GM23338 (cell line): ENCODE measurements around the gene MTA2. TPM values are rescaled to one million over a fixed set of nuclear protein-coding genes. Genes with fewer than 3 reads are reported as not detected.
A peak's percentile ranks its signal among the peaks of the same experiment; 100 is the strongest.

Source experiments
- ATAC-seq: fragments of 200-7000 bp; cut with Tn5 transposase; 3 replicates; pipeline ENCODE4 v1.9.1; 2020
- DNase-seq: peaks from one replicate; pipeline ENCODE4 v3.0.0-alpha.2; 2015; ENCODE audit warnings: low spot score
- H2AFZ ChIP-seq: fragments of 200-600 bp; sonication (generic); 2 replicates; pipeline ENCODE4 v1.8.0; 2016; ENCODE audit warnings: antibody characterized with exemption, mild to moderate bottlenecking, moderate library complexity
- H3F3A ChIP-seq: fragments of 200-600 bp; sonication (generic); replicated peaks from 2 replicates; pipeline ENCODE4 v1.8.0; 2017; ENCODE audit warnings: antibody characterized with exemption, mixed run types, low read depth
- H3K27ac ChIP-seq: fragments of 200-600 bp; sonication (generic); 2 replicates; pipeline ENCODE4 v1.6.1; 2016; ENCODE audit warnings: low read depth
- H3K27me3 ChIP-seq: fragments of 200-600 bp; sonication (generic); 2 replicates; pipeline ENCODE4 v1.8.0; 2016; ENCODE audit warnings: mild to moderate bottlenecking, mixed run types, moderate library complexity; ENCODE audit not compliant: insufficient read depth
- H3K36me3 ChIP-seq: fragments of 200-600 bp; sonication (generic); 2 replicates; pipeline ENCODE4 v1.8.0; 2016; ENCODE audit warnings: mild to moderate bottlenecking; ENCODE audit not compliant: insufficient read depth
- H3K4me1 ChIP-seq: fragments of 200-600 bp; sonication (generic); 2 replicates; pipeline ENCODE4 v1.8.0; 2016; ENCODE audit warnings: mild to moderate bottlenecking, moderate library complexity; ENCODE audit not compliant: insufficient read depth
- H3K4me2 ChIP-seq: fragments of 200-600 bp; sonication (generic); 2 replicates; pipeline ENCODE4 v1.7.1; 2017; ENCODE audit warnings: mixed run types
- H3K4me3 ChIP-seq: fragments of 200-600 bp; sonication (generic); 2 replicates; pipeline ENCODE4 v1.6.1; 2016; ENCODE audit warnings: mixed run types
- H3K79me2 ChIP-seq: fragments of 200-600 bp; sonication (generic); replicated peaks from 2 replicates; pipeline ENCODE4 v1.8.0; 2017; ENCODE audit warnings: mild to moderate bottlenecking; ENCODE audit not compliant: insufficient read depth
- H3K9me2 ChIP-seq: fragments of 200-600 bp; sonication (generic); 2 replicates; pipeline ENCODE4 v1.8.0; 2017; ENCODE audit not compliant: insufficient read depth
- H4K20me1 ChIP-seq: fragments of 200-600 bp; sonication (generic); replicated peaks from 2 replicates; pipeline ENCODE4 v1.8.0; 2017; ENCODE audit warnings: mild to moderate bottlenecking; ENCODE audit not compliant: insufficient read depth
- H3K27ac Mint-ChIP-seq: 2 replicates; pipeline ENCODE4 v1.8.0; 2020; ENCODE audit warnings: inconsistent platforms, mild to moderate bottlenecking, moderate library complexity, mixed read lengths
- H3K27me3 Mint-ChIP-seq: 3 replicates; pipeline ENCODE4 v1.8.0; 2022; ENCODE audit warnings: low read depth, mild to moderate bottlenecking, moderate library complexity, mixed read lengths, inconsistent platforms; ENCODE audit not compliant: insufficient read depth, poor library complexity
- H3K36me3 Mint-ChIP-seq: 3 replicates; pipeline ENCODE4 v1.8.0; 2021; ENCODE audit warnings: low read depth, mild to moderate bottlenecking, inconsistent platforms, moderate library complexity, mixed read lengths
- H3K4me1 Mint-ChIP-seq: 3 replicates; pipeline ENCODE4 v1.8.0; 2020; ENCODE audit warnings: mild to moderate bottlenecking, inconsistent platforms, mixed read lengths
- H3K4me3 Mint-ChIP-seq: 3 replicates; pipeline ENCODE4 v1.8.0; 2021; ENCODE audit warnings: moderate library complexity, mild to moderate bottlenecking, inconsistent platforms, mixed read lengths
- H3K9me3 Mint-ChIP-seq: 3 replicates; pipeline ENCODE4 v1.8.0; 2020; ENCODE audit warnings: moderate library complexity, mild to moderate bottlenecking, inconsistent platforms, mixed read lengths
- CREB1 ChIP-seq: fragments of 250-450 bp; sonication (Bioruptor Pico); IDR thresholded peaks from 2 replicates; pipeline ENCODE4 v1.5.0; 2020; ENCODE audit warnings: low read depth, mild to moderate bottlenecking, moderate library complexity
- EZH2 ChIP-seq: fragments of 200-600 bp; sonication (generic); IDR thresholded peaks from one replicate; pipeline ENCODE4 v1.8.0; 2017; ENCODE audit warnings: antibody characterized with exemption, mild to moderate bottlenecking, low read depth; ENCODE audit not compliant: unreplicated experiment
- EZH2phosphoT487 ChIP-seq: fragments of 200-600 bp; sonication (generic); IDR thresholded peaks from one replicate; pipeline ENCODE4 v1.8.1; 2018; ENCODE audit warnings: antibody characterized with exemption; ENCODE audit not compliant: unreplicated experiment
- JUNB ChIP-seq: IDR thresholded peaks from one replicate; pipeline ENCODE4 v1.6.1; 2016; ENCODE audit warnings: antibody characterized with exemption; ENCODE audit not compliant: unreplicated experiment
- NANOG ChIP-seq: IDR thresholded peaks from 2 replicates; pipeline ENCODE4 v1.6.1; 2016; ENCODE audit warnings: antibody characterized with exemption, borderline replicate concordance
- POLR2AphosphoS5 ChIP-seq: IDR thresholded peaks from 2 replicates; pipeline ENCODE4 v1.6.1; 2016; ENCODE audit warnings: antibody characterized with exemption, low read depth
- STAT1 ChIP-seq: IDR thresholded peaks from one replicate; pipeline ENCODE4 v1.6.1; 2016; ENCODE audit warnings: antibody characterized with exemption; ENCODE audit not compliant: unreplicated experiment
- ZNF114 ChIP-seq: fragments of 250-450 bp; sonication (Bioruptor Pico); IDR thresholded peaks from 2 replicates; pipeline ENCODE4 v1.5.0; 2020; ENCODE audit warnings: mild to moderate bottlenecking, moderate library complexity
- ZNF331 ChIP-seq: fragments of 250-450 bp; sonication (Bioruptor Pico); IDR thresholded peaks from 2 replicates; pipeline ENCODE4 v1.5.0; 2020; ENCODE audit warnings: low read depth, mild to moderate bottlenecking, moderate library complexity
- polyA plus RNA-seq: library from polyadenylated mRNA; unstranded; fragments of >200 nt; fragmentation: Nextera tagmentation; extraction: Ambion mirVana; gene quantifications from 2 replicates; pipeline ENCODE4 v1.2.1, GENCODE V29; 2016
- total RNA-seq: library from RNA; depleted of rRNA; stranded (reverse); fragments of >200 nt; shearing (Covaris generic); gene quantifications from 2 replicates; pipeline ENCODE4 v1.2.3, GENCODE V29; 2014
- TF ChIP-seq, protein P1 (sequence below), 2 experiments: fragments of 200-600 bp in 1 of 2; sonication (generic) in 1 of 2; conservative IDR thresholded peaks; 2 replicates each; pipeline versions ENCODE4 v1.5.1 to v1.6.1; 2016 to 2017; ENCODE audit warnings: antibody characterized with exemption in 2 of 2, low read depth in 2 of 2, mild to moderate bottlenecking in 2 of 2, moderate library complexity in 1 of 2
- TF ChIP-seq, protein P2 (sequence below): IDR thresholded peaks from 2 replicates; pipeline ENCODE4 v1.6.1; 2016; ENCODE audit warnings: antibody characterized with exemption
- TF ChIP-seq, protein P3 (sequence below): fragments of 250-450 bp; sonication (Bioruptor Pico); IDR thresholded peaks from 2 replicates; pipeline ENCODE4 v1.5.0; 2020; ENCODE audit warnings: mild to moderate bottlenecking, moderate library complexity

The MTA2 gene
- total and polyA plus RNA-seq, 2 experiments from 2014 or later, result 22.9 to 102 TPM

DNA sequence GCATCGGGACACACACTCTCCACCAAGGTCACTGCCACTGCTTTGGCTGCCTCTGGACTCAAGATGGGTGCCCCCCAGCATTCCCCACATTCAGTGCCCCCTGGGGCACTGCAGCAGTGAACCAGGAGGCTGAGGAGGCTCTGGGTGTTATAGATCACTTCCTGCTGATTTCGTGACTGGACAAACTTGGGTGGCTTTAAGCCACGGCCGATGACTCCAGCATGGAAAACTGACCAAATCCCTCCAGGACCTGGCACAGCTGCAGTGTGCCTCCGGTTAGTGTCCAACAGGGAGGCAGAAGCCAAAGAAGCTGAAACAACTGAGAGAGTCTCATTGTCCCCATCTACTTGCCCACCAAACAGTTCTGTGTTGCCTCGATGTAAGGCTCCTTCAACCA is 45.9 kb upstream of the MTA2 start (continued):
- TF ChIP-seq, protein P1, sequence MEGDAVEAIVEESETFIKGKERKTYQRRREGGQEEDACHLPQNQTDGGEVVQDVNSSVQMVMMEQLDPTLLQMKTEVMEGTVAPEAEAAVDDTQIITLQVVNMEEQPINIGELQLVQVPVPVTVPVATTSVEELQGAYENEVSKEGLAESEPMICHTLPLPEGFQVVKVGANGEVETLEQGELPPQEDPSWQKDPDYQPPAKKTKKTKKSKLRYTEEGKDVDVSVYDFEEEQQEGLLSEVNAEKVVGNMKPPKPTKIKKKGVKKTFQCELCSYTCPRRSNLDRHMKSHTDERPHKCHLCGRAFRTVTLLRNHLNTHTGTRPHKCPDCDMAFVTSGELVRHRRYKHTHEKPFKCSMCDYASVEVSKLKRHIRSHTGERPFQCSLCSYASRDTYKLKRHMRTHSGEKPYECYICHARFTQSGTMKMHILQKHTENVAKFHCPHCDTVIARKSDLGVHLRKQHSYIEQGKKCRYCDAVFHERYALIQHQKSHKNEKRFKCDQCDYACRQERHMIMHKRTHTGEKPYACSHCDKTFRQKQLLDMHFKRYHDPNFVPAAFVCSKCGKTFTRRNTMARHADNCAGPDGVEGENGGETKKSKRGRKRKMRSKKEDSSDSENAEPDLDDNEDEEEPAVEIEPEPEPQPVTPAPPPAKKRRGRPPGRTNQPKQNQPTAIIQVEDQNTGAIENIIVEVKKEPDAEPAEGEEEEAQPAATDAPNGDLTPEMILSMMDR (conservative IDR thresholded peaks at IDR 0.05; ENCODE audit: low read depth in 2 of 2), result no peak
- TF ChIP-seq JUNB (no peak), EZH2 (no peak), CREB1 (CRISPR knock-in tag) (no peak), EZH2phosphoT487 (no peak)

DNA sequence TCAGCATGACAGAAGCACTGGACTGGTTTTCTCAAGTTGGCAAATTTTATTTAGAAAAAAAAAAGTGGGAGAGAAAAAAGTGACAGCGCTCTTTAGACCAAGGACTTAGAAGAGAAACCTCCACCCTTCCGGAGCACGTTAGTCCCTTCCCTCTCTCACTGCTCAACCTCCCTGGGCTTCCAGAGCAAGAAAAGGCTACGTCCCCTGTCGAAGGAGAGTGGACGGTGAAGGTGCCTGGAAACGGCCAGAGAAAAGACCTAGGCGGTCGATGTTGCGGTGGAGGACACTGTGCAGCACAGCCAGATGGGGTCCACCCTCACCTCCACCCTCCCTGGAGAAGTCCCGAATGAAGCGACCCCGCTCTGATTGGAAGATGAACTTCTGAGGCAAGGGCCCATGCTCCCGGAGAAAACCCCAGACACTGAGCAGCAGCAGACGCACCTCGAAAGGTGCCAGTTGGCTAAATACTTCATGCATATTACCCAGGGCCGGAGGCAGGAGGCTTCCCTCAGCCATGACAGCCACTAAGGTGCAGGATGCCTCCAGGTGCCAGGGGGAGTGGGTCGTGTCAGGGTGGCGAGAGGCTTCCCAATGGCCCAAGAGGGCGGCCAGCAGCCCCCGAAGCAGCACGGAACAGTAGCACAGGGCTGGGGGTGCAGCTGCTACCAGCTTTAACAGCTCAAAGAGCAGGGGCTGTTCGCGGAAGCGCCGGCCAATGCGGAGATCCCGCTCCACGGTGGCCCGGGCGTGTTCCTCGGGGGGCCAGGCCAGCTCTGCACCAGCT is 45.4 kb upstream of the MTA2 start:
- no peak overlapping the region for H2AFZ ChIP-seq
- Mint-ChIP-seq H3K9me3 (peaks cover 2% of the 10 kb centered on the region; the same call in 1 of the 3 replicates), H3K27ac (no peak overlapping the region; the same call in 1 of the 2 replicates), H3K4me3 (peak overlapping the region; percentile 99), H3K36me3 (peaks cover 39% of the 10 kb centered on the region), H3K4me1 (peaks cover 12% of the 10 kb centered on the region), H3K27me3 (peaks cover 10% of the 10 kb centered on the region)
- peaks cover 1% of the 10 kb centered on the region; the same call in 1 of the 2 replicates for H3K4me1 ChIP-seq
- H3K4me3 ChIP-seq, result peak overlapping the region; percentile 100; the same call in 1 of the 2 replicates
- DNase-seq (no peak), ATAC-seq (peak; percentile 9)
- no peaks in the 10 kb centered on the region for H3K9me2 ChIP-seq
- H3K79me2 ChIP-seq, result peaks cover 51% of the 10 kb centered on the region
- H3F3A ChIP-seq, result 0 out of 2 replicates have a peak, but pooled peaks cover 16% of the 10 kb centered on the region
- no peak overlapping the region for H3K27ac ChIP-seq
- peaks cover 10% of the 10 kb centered on the region; the same call in 1 of the 2 replicates for H3K36me3 ChIP-seq
- peaks cover 19% of the 10 kb centered on the region for H4K20me1 ChIP-seq
- no peaks in the 10 kb centered on the region for H3K27me3 ChIP-seq
- H3K4me2 ChIP-seq, result peak overlapping the region; percentile 39
- no peak for TF ChIP-seq STAT1
- TF ChIP-seq, protein P2, sequence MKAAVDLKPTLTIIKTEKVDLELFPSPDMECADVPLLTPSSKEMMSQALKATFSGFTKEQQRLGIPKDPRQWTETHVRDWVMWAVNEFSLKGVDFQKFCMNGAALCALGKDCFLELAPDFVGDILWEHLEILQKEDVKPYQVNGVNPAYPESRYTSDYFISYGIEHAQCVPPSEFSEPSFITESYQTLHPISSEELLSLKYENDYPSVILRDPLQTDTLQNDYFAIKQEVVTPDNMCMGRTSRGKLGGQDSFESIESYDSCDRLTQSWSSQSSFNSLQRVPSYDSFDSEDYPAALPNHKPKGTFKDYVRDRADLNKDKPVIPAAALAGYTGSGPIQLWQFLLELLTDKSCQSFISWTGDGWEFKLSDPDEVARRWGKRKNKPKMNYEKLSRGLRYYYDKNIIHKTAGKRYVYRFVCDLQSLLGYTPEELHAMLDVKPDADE, result no peak
- TF ChIP-seq, protein P3, sequence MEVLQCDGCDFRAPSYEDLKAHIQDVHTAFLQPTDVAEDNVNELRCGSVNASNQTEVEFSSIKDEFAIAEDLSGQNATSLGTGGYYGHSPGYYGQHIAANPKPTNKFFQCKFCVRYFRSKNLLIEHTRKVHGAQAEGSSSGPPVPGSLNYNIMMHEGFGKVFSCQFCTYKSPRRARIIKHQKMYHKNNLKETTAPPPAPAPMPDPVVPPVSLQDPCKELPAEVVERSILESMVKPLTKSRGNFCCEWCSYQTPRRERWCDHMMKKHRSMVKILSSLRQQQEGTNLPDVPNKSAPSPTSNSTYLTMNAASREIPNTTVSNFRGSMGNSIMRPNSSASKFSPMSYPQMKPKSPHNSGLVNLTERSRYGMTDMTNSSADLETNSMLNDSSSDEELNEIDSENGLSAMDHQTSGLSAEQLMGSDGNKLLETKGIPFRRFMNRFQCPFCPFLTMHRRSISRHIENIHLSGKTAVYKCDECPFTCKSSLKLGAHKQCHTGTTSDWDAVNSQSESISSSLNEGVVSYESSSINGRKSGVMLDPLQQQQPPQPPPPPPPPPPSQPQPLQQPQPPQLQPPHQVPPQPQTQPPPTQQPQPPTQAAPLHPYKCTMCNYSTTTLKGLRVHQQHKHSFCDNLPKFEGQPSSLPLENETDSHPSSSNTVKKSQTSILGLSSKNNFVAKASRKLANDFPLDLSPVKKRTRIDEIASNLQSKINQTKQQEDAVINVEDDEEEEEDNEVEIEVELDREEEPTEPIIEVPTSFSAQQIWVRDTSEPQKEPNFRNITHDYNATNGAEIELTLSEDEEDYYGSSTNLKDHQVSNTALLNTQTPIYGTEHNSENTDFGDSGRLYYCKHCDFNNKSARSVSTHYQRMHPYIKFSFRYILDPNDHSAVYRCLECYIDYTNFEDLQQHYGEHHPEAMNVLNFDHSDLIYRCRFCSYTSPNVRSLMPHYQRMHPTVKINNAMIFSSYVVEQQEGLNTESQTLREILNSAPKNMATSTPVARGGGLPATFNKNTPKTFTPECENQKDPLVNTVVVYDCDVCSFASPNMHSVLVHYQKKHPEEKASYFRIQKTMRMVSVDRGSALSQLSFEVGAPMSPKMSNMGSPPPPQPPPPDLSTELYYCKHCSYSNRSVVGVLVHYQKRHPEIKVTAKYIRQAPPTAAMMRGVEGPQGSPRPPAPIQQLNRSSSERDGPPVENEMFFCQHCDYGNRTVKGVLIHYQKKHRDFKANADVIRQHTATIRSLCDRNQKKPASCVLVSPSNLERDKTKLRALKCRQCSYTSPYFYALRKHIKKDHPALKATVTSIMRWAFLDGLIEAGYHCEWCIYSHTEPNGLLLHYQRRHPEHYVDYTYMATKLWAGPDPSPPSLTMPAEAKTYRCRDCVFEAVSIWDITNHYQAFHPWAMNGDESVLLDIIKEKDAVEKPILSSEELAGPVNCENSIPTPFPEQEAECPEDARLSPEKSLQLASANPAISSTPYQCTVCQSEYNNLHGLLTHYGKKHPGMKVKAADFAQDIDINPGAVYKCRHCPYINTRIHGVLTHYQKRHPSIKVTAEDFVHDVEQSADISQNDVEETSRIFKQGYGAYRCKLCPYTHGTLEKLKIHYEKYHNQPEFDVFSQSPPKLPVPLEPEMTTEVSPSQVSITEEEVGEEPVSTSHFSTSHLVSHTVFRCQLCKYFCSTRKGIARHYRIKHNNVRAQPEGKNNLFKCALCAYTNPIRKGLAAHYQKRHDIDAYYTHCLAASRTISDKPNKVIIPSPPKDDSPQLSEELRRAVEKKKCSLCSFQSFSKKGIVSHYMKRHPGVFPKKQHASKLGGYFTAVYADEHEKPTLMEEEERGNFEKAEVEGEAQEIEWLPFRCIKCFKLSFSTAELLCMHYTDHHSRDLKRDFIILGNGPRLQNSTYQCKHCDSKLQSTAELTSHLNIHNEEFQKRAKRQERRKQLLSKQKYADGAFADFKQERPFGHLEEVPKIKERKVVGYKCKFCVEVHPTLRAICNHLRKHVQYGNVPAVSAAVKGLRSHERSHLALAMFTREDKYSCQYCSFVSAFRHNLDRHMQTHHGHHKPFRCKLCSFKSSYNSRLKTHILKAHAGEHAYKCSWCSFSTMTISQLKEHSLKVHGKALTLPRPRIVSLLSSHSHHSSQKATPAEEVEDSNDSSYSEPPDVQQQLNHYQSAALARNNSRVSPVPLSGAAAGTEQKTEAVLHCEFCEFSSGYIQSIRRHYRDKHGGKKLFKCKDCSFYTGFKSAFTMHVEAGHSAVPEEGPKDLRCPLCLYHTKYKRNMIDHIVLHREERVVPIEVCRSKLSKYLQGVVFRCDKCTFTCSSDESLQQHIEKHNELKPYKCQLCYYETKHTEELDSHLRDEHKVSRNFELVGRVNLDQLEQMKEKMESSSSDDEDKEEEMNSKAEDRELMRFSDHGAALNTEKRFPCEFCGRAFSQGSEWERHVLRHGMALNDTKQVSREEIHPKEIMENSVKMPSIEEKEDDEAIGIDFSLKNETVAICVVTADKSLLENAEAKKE (CRISPR knock-in tag), result no peak
- no peak for TF ChIP-seq CREB1 (CRISPR knock-in tag)
- TF ChIP-seq EZH2phosphoT487, result no peak
- TF ChIP-seq ZNF331 (CRISPR knock-in tag), result no peak
- TF ChIP-seq NANOG, result no peak
- no peak for TF ChIP-seq POLR2AphosphoS5
- no peak for TF ChIP-seq ZNF114 (CRISPR knock-in tag)
